Inflammatory macrophage (primary cell): ENCODE results near the gene RADX.

Experiments
- DNase-seq, 2 donors: peaks; one replicate each; pipeline ENCODE4 v3.0.0-alpha.2; 2020 to 2022

RADX gene

GRCh38 chrX:106684207-106684606, 72.4 kb downstream of the RADX start:
- no peak for DNase-seq

DNA sequence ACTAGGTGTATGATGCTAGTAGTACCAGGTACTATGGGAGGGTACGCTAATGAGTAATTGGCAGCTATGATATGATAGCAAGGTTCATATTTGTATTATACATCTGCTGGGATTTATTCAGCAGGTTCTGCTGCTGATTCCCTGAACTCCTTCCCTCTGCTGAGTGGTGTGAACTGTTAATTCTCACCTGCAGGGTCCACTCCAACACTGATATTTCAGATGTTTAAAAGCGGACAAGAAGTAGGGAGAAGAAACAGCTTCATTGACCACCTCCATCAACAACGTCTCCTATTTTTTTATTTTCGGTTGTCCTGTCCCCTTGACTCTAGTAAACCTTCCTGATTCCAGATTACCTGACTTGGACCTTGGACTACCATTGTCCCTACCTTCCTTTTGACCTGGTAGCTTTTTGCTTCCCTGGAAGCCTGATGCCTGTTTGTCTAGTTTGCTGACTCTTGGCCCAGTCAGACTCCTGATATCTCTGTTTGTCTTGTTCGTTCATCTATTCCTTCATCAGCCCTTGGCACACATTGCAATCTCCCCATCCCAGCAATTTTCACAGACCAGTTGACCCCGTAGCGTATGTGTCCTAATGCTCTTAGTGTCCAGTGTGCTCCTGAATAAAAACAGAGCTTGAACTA, 80.8 kb downstream of the RADX start:
- DNase-seq, result no peak

DNA sequence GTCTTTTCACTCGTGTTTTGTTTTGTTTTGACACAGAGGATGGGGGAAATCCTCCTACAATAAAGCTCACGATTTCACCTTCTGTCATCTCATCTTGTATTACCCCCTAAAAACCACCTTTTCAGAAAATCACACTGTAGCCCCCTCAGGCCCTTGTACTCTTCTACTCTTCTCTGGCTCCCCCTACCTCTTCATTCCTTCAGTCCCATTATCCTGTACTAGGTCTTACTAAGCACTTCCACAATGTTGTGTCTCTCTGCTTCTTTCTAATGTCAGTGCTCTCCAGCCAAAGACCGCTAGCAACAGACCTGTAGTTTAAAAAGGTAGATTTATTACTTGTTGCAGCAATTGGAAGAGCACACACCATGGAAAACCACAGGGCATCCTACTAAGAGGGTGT, 84.7 kb downstream of the RADX start:
- no peak for DNase-seq

DNA sequence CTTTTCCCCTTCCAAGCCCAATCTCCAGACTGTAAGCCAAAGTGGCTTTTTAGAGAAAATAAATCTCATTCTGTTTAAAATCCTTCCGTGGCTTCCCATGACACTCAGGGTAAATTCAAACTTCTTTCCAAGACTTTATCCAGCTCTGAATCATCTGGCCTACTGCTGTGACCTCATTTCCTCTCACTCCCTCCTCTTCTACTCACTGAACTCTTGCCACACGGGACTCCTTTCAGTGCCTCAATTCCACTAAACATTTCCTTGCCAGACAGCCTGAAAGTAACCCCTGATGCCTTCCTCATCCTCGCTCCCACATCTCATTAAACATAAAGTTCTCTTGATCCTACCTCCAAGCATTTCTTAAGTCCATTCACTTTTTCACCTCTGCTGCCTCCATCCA, 86.9 kb downstream of the RADX start:
- DNase-seq, result no peak

DNA sequence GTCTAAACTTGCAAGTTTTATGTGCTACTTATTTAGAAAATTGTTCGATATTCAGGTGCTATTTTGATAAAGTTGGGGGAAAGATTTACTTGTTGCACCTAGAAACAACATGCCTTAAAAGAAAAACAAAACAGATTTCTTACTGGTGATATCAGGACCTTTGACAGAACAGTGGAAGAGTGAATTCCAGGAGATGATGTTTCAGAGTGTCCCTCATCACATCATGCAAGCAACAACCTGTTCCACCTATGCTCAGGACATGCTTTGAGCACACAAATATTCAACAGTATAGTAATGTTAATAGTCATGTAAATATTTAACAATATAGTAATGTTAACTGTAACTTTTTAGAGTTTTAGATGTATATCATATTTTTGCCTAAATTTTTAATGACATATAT, 90.9 kb downstream of the RADX start:
- DNase-seq, result no peak

- no peak for DNase-seq
Observed at GRCh38 chrX:106706466-106706865, 94.7 kb downstream of the RADX start.

- peak; percentile 16 to 44 for DNase-seq
Observed at GRCh38 chrX:106707771-106708454, 96.1 kb downstream of the RADX start.

GRCh38 chrX:106710771-106711170, 99.0 kb downstream of the RADX start:
- DNase-seq, result no peak

- no peak for DNase-seq
Observed at GRCh38 chrX:106711375-106711774, 99.6 kb downstream of the RADX start.

GRCh38 chrX:106716004-106716403, 104.2 kb downstream of the RADX start:
- no peak for DNase-seq

DNA sequence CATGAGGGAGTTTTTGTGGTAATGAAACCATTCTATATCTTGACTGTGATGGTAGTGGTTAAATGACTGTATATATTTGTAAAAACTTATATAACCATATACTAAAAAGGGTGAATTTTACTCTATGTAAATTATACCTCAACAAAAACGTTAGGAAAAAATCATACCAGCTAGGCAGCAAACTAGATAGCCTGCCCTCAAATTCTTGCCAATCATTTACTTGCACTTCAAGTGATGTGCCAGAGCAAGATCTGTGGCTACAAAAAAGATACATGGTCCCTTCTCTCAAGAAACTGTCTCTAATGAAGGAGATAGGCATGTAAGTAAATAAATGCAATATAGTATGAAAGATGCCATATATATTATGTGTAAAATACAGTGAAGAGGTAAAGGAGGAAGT, 104.7 kb downstream of the RADX start:
- DNase-seq, result no peak

DNA sequence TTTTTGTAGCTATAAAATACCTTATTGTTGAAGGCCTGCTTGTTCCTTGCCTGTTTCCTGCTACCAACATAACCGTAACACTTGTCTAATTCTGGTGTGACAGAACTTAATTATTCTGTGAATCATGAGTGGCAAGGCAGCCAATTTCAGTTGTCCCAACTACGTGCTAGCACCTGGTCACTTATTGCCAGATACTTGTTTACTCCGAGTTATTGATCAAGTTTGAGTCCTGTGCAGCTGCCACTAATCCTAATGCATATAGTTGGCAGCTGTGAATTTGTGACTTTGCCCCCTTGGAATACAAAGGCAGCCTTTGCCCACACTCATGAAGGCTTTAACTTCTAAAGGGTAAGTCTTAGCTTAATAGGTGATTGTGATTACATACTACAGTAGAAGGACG, 106.9 kb downstream of the RADX start:
- no peak for DNase-seq

DNA sequence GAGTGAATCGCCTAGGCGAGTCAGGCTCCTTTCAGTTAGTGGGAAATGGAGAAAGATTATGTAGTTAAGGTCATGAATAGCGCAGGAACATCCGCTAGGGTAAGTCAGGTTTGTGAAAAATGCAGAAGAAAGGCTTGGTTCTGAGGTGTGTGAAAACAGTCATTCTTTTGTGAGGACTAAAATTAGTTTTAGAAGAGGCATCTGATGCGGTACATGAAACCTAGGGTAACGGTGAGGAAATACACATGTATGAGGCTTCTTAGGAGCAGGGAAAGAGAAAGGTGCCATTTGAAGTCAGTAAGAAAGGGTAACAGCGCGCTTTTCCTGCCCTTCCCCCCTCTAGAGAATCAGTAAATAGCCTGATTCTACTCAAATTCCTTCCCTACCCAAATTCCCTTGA, 114.2 kb downstream of the RADX start:
- no peak for DNase-seq

- DNase-seq, result no peak
Observed at GRCh38 chrX:106726485-106727437, 115.0 kb downstream of the RADX start, which contains the start of gene RNF128. RNF128 (plus strand) TSS chrX:106726701; CDS start chrX:106726914, 213 bp downstream.

GRCh38 chrX:106728337-106728736, 116.6 kb downstream of the RADX start:
- no peak for DNase-seq
